T47D (cell line): ENCODE results near the gene PCNX4.

Source experiments
- DNase-seq, 2 experiments: peaks; one replicate each; pipeline versions ENCODE4 v3.0.0 to v3.0.0-alpha.2; 2011 to 2012; ENCODE audit warnings: low read depth in 1 of 2, low spot score in 1 of 2
- JUND ChIP-seq: IDR thresholded peaks from 2 replicates; pipeline ENCODE4 v1.6.1; 2012; ENCODE audit warnings: low read depth
- in situ Hi-C: cut with HindIII; loops from 2 replicates; pipeline ENCODE4 v1.10.0; 2016; ENCODE audit warnings: low sequenced_read_pairs, low pct_unique_long_range_greater_than_20kb

The PCNX4 gene

GRCh38 chr14:60210703-60211102, 119.0 kb downstream of the PCNX4 start:
- no peak for DNase-seq
- in situ Hi-C loops: no loop called here
- no peak for TF ChIP-seq JUND

- in situ Hi-C loops: no loop called here
- no peak for TF ChIP-seq JUND
Observed at GRCh38 chr14:60211153-60211552, 119.4 kb downstream of the PCNX4 start.

GRCh38 chr14:60212503-60213371, 121.0 kb downstream of the PCNX4 start:
- no peak for TF ChIP-seq JUND
- no peak for DNase-seq
- in situ Hi-C loops: no loop called here

More at GRCh38 chr14:60211153-60211552, 119.4 kb downstream of the PCNX4 start:
- no peak for DNase-seq

- TF ChIP-seq JUND: no peak
Observed at GRCh38 chr14:60214003-60214402, 122.3 kb downstream of the PCNX4 start.

GRCh38 chr14:60214415-60215126, 122.8 kb downstream of the PCNX4 start:
- no peak for DNase-seq
- TF ChIP-seq JUND: no peak
- in situ Hi-C loops: no loop called here

More at GRCh38 chr14:60214003-60214402, 122.3 kb downstream of the PCNX4 start:
- no peak for DNase-seq
- in situ Hi-C loops: no loop called here

- no peak for DNase-seq
- in situ Hi-C loops: no loop called here
- no peak for TF ChIP-seq JUND
Observed at GRCh38 chr14:60215127-60215444, 123.4 kb downstream of the PCNX4 start.

GRCh38 chr14:60215520-60216420, 124.0 kb downstream of the PCNX4 start:
- no peak for DNase-seq
- TF ChIP-seq JUND: no peak
- in situ Hi-C loops: no loop called here

GRCh38 chr14:60217713-60218112, 126.0 kb downstream of the PCNX4 start:
- in situ Hi-C loops: no loop called here
- DNase-seq: no peak
- TF ChIP-seq JUND: no peak
